Activated naive CD4-positive, alpha-beta T cell treated with Interleukin-2 at 50 U/mL for 16 hours (primary cell): ENCODE measurements around the gene LRRC26.
"Not testable (repeated sequence)": the region's sequence is repeated elsewhere in the genome, so short reads cannot be mapped to it uniquely, and the experiment has no call there.

Experiments
- DNase-seq: peaks from one replicate; pipeline ENCODE4 v3.0.0-alpha.2; 2020

The LRRC26 gene

DNA sequence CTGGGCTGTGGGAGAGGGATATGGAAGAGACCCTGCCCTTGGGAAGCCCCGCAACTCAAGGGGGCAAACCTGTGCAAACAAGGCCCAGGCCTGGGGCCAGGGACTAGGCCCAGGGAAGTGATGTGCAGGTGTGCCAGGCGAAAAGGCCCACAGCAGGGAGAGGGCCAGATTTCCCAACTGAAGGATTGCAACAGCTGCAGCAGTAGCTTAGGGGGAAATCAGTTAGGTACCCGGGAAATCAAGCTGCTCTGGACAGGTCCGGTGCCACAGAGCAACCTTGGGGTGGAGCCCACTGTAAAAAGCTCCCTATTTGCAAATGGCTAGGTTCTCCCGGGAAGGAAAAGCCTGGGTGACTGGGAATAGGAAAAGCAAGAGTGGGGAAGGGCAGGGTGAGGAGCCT, 20.5 kb downstream of the LRRC26 start:
- DNase-seq: no peak

DNA sequence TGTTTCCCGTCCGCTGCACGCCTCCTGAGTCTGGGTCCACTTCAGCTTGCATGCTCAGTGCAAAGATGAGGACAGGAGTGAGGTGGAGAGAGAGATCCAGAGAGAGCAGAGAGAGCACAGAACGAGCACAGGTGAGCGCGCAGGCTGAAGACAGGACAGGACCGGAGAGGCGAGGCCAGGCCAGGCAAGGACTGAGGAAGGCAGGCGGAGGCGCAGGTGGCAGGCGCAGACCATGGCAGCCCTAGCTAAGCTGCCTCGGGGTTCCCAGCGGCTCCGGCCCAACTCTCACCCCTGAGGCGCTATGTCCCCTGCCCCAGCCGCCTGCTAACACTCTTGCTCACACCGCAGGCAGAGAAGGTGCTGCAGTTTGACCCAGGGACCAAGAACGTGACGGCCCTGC, 21.2 kb downstream of the LRRC26 start:
- DNase-seq: no peak

DNA sequence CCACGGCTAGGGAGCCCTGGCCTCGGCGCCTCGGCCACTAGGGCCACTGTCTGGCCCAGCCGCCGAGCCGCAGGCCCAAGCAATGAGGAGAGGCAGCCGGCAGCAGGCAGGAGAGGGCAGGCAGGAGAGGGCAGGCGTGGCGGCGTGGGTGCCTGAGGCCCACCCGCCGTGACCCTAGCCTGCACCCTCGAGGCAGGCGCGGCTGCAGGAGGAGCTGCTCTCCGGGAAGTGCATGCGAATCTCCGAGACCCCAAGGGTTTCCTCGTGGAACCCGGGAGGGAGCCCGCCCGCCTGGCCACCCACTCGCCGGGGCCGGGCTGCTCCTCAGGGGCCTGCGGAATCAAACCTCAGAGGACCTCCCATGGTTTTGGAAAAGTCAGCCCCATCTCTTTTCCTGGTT, 21.6 kb downstream of the LRRC26 start:
- DNase-seq: no peak

DNA sequence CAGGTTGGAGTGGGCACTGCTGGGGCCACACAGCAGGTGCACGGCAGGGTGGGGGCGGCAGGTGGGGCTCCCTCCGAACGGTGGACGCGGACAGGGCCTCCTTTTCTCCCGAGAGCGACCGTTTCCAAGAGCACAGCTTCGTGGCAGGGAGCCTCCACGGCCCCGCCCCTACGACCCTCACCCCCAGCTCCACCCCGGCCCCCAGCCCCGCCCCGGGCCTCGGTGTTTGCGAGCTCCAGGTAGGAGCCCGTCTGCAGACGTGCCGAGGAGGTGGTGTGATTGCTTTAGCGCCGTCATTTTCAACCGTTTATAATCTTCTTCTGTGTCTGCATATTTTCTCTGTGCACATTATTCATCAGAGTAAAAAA, 22.1 kb downstream of the LRRC26 start:
- no peak for DNase-seq

DNA sequence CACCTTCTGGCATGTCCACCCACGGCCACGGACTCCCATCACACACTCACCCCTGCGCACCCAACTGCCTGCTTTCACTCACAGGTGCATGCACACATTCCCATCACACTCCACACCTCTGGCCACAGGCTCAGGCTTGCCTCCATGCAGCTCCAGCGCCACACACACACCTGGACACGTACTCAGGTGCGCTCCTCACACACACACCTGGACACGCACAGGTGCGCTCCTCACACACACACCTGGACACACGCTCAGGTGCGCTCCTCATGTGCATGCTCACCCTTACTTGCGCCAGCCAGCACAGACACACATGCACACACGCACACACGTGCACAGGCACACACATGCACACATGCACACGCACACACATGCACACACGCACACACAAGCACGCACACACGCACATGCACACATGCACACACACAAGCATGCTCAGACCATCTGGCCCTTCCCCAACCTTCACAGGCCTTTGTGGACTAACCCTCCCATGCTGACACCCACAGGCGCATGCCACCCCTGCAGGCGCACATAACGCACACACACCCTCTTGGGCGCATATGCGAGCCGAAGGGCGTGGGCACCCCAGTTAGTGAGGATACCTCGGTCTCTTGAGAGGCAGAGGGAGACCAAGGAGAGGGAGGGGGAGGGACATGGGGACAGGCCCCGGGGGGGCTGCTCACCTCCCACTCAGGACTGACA, 22.6 kb downstream of the LRRC26 start:
- no peak for DNase-seq

DNA sequence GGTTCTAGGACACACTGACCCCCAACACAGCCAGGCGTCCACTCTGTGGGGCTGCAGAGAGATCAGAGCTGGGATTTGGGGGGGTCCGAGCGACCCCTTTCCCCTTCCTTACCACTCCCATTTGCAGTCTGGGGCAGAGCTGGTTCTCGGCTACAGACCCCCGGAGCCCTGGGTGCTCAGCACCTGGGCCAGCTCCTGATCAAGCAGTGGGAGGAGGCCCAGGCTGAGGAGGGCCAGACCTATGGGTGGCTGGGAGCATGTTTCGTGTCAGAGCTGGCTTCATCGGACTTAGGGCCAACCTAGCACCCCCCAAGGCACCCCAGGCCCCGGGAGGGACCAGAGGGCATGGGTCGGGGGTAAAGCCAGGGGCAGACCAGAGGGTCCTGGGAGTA, 23.3 kb downstream of the LRRC26 start:
- DNase-seq: no peak

DNA sequence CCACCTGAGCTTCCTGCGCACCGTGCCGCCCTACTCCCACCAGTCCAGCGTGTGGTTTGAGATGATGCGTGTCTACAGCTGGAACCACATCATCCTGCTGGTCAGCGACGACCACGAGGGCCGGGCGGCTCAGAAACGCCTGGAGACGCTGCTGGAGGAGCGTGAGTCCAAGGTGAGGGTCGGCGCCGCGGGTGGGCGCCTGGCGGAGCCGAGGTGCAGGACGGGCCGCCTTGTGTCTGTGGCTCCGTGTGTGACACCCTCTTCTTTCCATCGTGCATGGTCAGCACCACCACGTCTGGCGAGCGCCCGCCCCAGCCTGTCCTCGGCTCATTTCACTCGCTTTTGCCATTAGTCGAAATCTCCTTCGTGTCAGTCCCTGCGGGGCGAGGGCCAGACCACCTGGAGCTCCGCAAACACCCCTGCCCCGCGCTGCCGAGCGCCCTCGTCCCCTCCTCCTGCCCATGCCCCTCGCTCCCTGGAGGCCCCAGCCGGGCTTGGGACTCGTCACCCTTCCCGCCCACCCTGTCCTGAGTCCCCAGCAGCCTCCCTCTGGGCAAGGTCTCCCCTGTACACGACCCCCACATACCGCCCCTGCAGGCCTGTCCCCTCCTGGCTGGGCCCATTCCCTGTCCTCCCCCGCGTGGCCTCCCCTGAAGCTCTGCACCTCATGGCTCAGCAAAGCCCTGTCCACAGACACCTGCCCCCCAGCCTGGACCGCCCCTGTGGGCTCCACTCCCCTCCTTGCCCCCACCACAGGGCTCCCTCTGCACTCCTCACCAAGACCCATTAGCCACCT, 23.9 kb downstream of the LRRC26 start:
- DNase-seq: no peak

DNA sequence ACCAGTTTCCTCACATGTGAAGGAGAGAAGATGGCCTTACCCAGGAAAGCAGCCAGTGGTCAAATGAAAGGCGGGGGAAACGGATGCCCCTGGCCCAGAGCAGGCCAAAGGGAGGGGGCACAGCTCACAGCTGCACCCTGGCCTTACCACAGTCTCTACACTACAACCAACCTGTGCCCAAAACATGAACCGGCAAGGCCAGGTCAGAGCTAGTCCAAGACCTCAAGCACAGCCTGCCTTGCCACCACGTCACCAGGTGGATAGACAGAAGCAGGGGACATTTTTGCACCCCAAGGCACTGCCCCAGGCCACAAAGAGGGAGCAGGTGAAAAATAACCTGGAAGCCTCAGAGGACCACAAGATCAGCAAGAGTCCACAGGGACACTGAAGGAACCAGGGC, 26.4 kb downstream of the LRRC26 start:
- no peak for DNase-seq

DNA sequence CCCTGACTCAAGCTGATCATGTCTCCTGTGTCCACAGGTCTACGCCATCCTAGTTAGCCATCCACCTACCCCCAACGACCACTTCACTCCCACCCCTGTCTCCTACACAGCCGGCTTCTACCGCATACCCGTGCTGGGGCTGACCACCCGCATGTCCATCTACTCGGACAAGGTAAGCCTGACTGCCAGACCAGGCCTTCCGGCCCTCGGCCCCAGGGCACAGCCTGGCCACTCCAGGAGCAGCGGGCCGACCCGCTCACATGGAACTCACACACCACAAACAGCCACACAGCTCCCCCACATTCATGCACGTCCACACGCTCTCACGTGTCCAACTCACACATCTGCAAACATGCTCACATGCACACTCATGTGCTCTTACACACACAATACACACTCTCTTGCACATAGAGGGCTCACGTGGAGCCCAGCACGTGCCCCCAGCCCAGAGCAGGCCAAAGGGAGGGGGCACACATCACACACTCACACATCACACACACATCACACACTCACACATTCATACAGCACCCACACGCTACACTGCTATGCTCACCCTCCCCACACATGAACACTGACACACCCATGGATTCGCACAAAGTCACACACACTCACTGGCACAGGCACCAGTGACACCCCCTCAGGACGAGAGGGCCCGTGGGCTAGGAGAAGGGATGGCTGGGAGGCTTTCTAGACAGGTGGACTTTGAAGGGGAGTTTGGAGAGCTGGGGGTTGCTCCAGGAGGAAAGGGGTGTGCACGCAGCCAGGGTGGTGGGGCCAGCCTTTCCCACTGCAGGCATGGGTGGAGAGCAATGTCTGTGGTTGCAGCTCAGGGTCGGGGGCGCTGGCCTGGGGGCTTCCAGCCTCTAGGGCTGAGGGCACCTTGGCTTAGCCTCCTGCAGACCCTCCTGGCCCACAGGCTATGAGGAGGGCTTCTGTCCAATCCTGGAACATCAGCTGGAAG, 27.6 kb downstream of the LRRC26 start:
- no peak for DNase-seq

DNA sequence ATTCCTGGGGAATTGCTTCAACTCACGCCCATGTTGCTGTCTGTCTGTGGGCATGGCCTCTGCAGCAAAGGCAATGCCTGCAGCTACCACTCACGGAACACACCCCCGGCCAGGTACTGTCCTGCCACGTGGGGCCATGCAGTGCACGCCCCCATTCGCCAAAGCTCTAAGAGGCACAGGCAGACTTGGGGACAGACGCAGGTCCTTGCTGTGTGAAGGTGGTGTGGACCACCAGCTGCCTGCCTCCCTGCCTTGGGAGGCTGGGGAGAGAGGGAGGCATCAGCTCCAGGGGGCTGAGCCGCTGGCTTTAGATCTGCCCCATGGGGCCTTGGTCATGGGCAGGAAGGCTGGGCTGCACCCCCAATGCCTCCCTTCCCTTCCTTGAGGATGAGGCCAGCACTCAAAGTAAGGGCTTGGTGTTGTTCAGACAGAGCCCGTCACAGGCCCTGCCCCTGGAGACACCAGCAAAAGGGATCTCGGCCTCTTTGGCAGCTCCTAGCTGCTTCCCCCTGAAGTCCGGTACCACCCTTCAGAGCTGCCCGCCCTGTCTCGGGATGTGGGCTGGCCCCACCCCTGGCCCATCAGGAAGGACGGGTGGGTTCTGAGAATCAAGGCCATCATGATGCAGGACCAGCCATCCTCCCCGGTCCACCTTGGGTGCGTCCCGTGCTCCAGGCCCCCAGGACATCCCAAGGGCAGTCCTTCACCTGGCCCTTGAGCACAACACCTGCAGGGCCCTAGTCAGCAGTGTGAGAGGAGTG, 28.6 kb downstream of the LRRC26 start:
- no peak for DNase-seq

DNA sequence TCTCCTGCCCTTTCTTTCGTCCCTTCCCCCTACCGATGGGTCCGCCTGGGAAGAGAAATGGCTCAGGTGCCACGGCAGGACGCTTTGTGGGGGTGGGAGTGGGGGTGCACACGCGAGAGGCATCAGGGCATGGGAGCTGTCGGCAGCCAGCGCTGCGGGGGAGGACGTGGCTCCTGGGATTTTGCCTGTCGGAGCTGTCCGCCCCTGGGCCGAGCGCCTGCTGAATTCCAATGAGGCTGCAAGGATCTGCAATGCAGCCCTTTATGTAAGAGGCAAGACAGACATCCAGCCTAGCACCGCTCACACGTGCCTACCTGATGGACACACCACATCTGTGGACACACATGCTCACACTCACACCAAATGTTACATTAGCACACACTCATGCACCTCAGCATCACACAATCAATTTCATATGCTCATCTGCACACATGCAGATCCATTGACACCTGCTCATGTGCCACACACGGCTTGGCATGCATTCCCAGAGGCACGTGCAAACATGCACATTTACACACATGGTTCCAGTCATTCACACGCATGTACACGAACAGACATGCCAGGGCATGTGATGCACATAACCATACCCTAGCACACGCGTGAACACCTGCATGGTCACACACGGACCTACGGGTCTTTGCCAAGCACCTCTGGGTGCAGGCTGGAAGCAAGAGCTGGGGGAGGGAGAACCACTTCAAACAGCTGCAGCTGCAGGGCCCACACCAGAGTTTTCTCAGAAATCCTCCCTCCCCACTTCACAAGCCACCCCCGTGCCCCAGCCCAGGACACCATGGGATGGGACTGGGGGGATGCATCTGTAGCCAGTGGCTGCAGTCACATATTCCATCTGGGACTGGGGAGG, 29.5 kb downstream of the LRRC26 start:
- no peak for DNase-seq

DNA sequence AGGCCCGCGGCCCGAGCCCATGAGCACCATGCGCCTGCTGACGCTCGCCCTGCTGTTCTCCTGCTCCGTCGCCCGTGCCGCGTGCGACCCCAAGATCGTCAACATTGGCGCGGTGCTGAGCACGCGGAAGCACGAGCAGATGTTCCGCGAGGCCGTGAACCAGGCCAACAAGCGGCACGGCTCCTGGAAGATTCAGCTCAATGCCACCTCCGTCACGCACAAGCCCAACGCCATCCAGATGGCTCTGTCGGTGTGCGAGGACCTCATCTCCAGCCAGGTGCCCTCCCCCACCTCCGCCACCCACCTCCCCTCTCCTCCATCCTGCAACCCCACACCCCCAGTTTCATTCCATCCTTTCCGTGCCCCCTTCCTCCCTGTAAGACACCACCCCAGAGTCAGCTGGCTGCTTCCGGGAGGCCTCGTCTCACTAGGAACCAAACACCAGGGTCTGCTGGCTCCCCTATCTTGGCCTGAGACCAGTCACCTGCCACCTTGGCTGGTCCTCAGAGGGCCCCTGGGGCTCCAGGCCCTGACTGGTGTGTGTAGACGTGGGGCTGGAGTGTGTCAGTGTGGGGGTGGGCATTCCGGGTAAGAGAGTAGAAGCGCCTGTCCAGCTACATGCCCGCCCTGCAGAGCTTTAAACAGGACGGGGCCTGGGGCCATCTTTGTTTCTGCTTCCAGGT, 30.2 kb downstream of the LRRC26 start:
- DNase-seq: no peak

DNA sequence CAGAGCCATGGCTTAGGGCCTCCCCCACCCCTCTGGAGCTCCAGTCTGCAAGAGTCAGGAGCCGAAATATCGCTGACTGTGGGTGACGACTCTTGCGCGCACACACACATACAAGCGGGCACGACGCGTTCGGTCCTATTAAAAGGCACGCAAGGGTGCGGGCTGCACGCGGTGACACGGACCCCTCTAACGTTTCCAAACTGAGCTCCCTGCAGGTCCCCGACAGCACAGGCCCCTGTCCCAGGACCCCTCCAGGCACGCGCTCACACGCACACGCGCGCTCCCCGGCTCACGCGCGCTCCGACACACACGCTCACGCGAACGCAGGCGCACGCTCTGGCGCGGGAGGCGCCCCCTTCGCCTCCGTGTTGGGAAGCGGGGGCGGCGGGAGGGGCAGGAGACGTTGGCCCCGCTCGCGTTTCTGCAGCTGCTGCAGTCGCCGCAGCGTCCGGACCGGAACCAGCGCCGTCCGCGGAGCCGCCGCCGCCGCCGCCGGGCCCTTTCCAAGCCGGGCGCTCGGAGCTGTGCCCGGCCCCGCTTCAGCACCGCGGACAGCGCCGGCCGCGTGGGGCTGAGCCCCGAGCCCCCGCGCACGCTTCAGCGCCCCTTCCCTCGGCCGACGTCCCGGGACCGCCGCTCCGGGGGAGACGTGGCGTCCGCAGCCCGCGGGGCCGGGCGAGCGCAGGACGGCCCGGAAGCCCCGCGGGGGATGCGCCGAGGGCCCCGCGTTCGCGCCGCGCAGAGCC, 31.0 kb downstream of the LRRC26 start, which contains the start of gene GRIN1:
Gene GRIN1, plus strand, starts transcription at position 433 of the 746 bp plus-strand sequence. CDS start 333 bp downstream, outside the sequence.
- DNase-seq: peak; percentile 19

DNA sequence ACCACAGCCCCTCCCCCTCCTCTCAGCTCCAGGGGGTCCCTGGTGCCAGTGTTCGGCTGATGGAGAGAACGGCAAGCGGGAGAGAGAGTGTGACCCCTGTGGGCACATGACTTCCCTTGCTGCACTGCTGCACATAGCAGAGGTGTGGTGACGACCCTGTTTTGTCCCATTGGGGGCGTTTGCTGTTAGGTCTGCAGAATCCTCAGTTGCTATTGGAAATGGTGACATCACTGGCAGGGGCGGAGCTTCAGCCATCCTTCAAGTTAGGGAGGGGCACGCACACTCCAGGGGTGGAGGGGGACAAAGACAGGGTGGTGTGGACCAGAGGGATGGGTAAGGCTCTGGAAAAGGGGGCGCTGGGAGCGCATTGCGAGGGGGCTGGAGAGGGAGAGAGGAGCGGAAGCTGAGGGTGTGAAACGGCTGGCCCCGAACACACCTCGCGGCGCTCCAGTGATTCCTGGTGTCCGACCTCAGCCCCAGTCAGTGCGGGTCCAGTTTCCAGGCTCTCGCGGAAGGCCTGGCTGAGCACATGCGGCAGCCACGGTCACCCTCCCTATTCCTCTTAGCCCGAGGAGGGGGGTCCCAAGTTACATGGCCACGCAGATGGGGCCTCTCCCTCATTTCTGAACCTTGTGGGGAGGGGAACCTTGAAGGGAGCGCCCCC, 31.7 kb downstream of the LRRC26 start:
- no peak for DNase-seq

DNA sequence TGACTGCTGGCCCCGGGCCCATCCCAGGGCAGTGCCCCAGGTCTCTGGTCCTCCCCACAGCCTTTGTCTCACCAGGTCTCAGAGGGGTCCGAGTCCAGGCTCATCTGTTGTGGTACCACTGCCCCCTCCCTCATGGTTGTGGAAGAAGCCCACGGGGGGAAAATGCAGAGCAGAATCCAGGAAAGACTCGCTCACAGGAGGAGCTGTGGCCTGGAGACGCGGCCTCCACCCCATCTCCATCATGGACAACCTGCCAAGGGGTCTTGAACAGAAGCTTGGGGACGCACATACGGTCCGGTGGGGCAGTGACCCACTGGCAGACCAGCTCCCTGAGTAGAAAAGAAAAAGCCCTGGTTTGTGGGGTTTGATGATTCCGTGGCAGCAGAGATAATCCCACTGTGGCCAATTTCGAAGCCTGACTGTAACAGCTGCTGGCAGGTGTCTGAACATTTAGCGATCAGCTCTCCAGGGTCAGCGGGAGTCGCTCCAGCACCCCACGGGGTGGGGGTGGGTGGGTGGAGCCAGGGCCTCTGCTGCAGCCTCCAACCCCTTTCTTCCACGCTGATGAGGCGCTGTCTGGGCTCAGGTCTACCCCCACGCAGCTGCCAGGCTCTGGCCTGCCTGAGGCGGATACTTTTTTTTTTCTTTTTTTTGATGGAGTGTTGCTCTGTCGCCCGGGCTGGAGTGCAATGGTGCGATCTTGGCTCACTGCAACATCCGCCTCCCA, 32.8 kb downstream of the LRRC26 start:
- DNase-seq: no peak

DNA sequence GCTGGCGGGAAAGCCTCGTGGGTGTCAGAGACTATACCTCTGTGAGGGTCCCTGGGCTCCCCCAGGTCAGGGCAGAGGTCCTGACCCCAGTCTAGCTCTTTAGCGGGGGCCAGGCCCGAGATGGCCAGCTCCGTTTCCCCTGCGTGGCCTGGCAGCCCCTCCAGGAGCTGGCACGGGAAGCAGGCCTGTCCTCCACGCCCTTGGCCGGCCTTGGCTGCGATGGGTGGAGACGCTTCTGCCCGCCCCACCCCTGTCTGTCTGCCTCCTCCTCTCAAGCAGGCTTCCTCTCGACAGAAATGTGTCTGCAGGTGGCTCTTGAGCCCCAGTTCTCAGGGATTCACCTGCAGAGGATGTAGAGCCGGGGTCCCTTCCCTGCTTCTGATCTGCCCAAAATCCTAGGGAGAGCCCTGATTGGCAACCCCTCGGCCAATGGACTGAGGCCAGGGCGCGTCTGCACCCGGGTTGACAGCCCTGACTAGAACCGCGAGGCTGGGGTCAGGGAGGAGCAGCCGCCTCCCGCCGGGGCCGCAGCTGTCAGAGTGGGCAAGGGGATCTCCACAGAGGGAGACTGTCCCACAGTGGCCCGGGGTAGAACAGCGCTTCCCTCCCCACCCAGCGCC, 33.5 kb downstream of the LRRC26 start:
- no peak for DNase-seq

DNA sequence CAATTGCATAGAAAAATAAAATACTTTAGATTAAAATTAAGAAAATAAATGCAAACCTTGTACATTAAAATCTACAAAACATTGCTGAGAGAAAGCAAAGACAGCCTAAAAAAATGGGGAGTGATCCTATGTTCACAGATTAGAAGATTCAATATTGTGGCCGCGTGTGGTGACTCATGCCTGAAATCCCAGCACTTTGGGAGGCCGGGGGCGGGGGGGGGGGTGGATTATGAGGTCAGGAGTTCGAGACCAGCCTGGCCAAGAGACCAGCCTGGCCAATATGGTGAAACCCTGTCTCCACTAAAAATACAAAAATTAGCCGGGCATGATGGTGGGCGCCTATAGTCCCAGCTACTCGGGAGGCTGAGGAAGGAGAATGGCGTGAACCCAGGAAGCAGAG, 34.7 kb downstream of the LRRC26 start:
- DNase-seq: not testable (repeated sequence)

DNA sequence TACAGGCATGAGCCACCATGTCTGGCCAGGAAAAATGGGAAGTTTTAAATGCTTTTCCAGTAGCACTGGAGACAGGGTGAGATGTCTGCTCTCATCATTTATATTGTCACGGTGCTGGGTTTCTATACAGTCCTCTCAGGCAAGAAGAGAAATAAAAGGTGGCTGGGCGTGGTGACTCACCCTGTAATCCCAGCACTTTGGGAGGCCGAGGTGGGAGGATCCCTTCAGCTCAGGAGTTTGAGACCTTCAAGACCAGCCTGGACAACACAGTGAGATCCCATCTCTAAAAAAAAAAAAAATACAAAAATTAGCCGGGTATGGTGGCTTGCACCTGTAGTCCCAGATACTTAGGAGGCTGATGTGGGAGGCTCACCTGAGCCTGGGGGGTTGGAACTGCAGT, 35.7 kb downstream of the LRRC26 start:
- no peak for DNase-seq
